ENCODE measurements around the gene FHOD3.
"Not testable (repeated sequence)": the region's sequence is repeated elsewhere in the genome, so short reads cannot be mapped to it uniquely, and the experiment has no call there.

The FHOD3 gene

GRCh38 chr18:36798738-36799473 is 501.4 kb downstream of the FHOD3 start:
- DNase-seq (ENCODE audit: low spot score), result no peak

GRCh38 chr18:36805105-36805504 is 507.6 kb downstream of the FHOD3 start:
- DNase-seq (ENCODE audit: low spot score), result no peak

GRCh38 chr18:36808681-36809080 is 511.2 kb downstream of the FHOD3 start:
- no peak for DNase-seq (ENCODE audit: low spot score)

GRCh38 chr18:36809590-36810381 is 512.3 kb downstream of the FHOD3 start:
- DNase-seq (ENCODE audit: low spot score), result peak; percentile 82

GRCh38 chr18:36811430-36811829 is 513.9 kb downstream of the FHOD3 start:
- DNase-seq (ENCODE audit: low spot score), result no peak

- DNase-seq (ENCODE audit: low spot score), result no peak
Measured at GRCh38 chr18:36811955-36812354, 514.4 kb downstream of the FHOD3 start.

GRCh38 chr18:36812678-36813077 is 515.2 kb downstream of the FHOD3 start:
- DNase-seq (ENCODE audit: low spot score), result no peak

- no peak for DNase-seq (ENCODE audit: low spot score)
Measured at GRCh38 chr18:36813101-36813775, 515.7 kb downstream of the FHOD3 start.

- no peak for DNase-seq (ENCODE audit: low spot score)
Measured at GRCh38 chr18:36813824-36814223, 516.3 kb downstream of the FHOD3 start.

GRCh38 chr18:36814994-36815393 is 517.5 kb downstream of the FHOD3 start:
- DNase-seq (ENCODE audit: low spot score), result no peak

- DNase-seq (ENCODE audit: low spot score), result not testable (repeated sequence)
Measured at GRCh38 chr18:36816096-36816495, 518.6 kb downstream of the FHOD3 start.

GRCh38 chr18:36817039-36817438 is 519.5 kb downstream of the FHOD3 start:
- DNase-seq (ENCODE audit: low spot score), result no peak

- DNase-seq (ENCODE audit: low spot score), result no peak
Measured at GRCh38 chr18:36818652-36819051, 521.1 kb downstream of the FHOD3 start.

- DNase-seq (ENCODE audit: low spot score), result no peak
Measured at GRCh38 chr18:36819621-36820020, 522.1 kb downstream of the FHOD3 start.

GRCh38 chr18:36821681-36822080 is 524.2 kb downstream of the FHOD3 start:
- DNase-seq (ENCODE audit: low spot score), result no peak

GRCh38 chr18:36825526-36825925 is 528.0 kb downstream of the FHOD3 start:
- no peak for DNase-seq (ENCODE audit: low spot score)

GRCh38 chr18:36826556-36826955 is 529.0 kb downstream of the FHOD3 start:
- DNase-seq (ENCODE audit: low spot score), result no peak

GRCh38 chr18:36828157-36828629 is 530.7 kb downstream of the FHOD3 start:
- DNase-seq (ENCODE audit: low spot score), result peak; percentile 48

- peak; percentile 92 for DNase-seq (ENCODE audit: low spot score)
Measured at GRCh38 chr18:36828630-36829361, 531.3 kb downstream of the FHOD3 start, which contains the start of the genes KIAA1328 and TPGS2. TSS of gene KIAA1328 (plus strand) at chr18:36829127. CDS start at chr18:36829139, 12 bp downstream. TSS of gene TPGS2 (minus strand) at chr18:36829002. CDS start at chr18:36828767, 235 bp downstream.
